Stomach smooth muscle (tissue), 2 donors: ENCODE measurements around the gene DNPEP.
A peak's percentile ranks its signal among the peaks of the same experiment; 100 is the strongest.

Experiments
- H3K27ac ChIP-seq: one replicate; pipeline ENCODE4 v1.7.0; 2013; ENCODE audit warnings: mild to moderate bottlenecking, low read length, inconsistent platforms
- H3K27me3 ChIP-seq, 2 donors: one replicate each; pipeline ENCODE4 v1.7.0; 2013; ENCODE audit warnings: low read length in 2 of 2; ENCODE audit not compliant: insufficient read depth in 2 of 2, control insufficient read depth in 1 of 2
- H3K36me3 ChIP-seq, 2 donors: one replicate each; pipeline ENCODE4 v1.7.0; 2013; ENCODE audit warnings: low read length in 2 of 2; ENCODE audit not compliant: control insufficient read depth in 2 of 2, insufficient read depth in 2 of 2
- H3K4me1 ChIP-seq: one replicate; pipeline ENCODE4 v1.7.0; 2013; ENCODE audit warnings: low read length; ENCODE audit not compliant: control insufficient read depth, insufficient read depth
- H3K4me3 ChIP-seq, 2 donors: one replicate each; pipeline ENCODE4 v1.7.0; 2013; ENCODE audit warnings: low read length in 2 of 2
- H3K9ac ChIP-seq, 2 donors: one replicate each; pipeline ENCODE4 v1.7.0; 2013; ENCODE audit warnings: low read length in 2 of 2, mild to moderate bottlenecking in 1 of 2
- H3K9me3 ChIP-seq, 2 donors: one replicate each; pipeline ENCODE4 v1.7.0; 2013; ENCODE audit warnings: low read length in 2 of 2; ENCODE audit not compliant: control insufficient read depth in 2 of 2
- donor health status: healthy.
- donor health status: Pancreatic carcinoma.

DNPEP gene

DNA sequence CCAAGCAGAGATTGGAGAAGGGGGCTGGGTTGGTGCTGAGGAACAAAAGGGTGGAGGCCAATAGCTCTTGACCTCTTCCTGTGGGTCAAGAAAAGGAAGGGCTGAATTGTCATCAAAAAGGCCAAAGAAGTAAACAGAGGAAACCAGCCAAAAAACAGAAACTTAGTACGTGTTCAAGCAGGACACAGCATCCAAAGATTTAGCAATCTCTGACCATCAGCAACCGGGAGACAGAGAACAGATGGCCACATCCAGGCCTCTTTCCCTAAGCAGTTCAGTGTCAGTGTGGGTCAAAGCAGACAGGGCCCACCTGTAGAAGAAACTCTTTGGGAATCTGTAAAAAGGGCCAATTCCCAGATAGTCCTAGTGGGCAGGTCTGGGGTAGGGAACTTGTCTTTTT, 2.9 kb downstream of the DNPEP start:
- Histone ChIP-seq H3K9ac (no peak overlapping the region), H3K27ac (no peak overlapping the region), H3K27me3 (no peaks in the 10 kb centered on the region), H3K36me3 (peaks cover 34 to 54% of the 10 kb centered on the region in 2 donors), H3K9me3 (no peaks in the 10 kb centered on the region), H3K4me1 (peaks cover 35% of the 10 kb centered on the region), H3K4me3 (no peak overlapping the region)

GRCh38 chr2:219384083-219384713, 3.5 kb downstream of the DNPEP start:
- no peak overlapping the region for H3K4me3 ChIP-seq
- H3K36me3 ChIP-seq: peaks cover 34 to 54% of the 10 kb centered on the region in 2 donors
- H3K27me3 ChIP-seq: no peaks in the 10 kb centered on the region
- H3K9ac ChIP-seq: no peak overlapping the region
- H3K4me1 ChIP-seq: peaks cover 35% of the 10 kb centered on the region
- no peak overlapping the region for H3K27ac ChIP-seq
- no peaks in the 10 kb centered on the region for H3K9me3 ChIP-seq

- Histone ChIP-seq H3K36me3 (peaks cover 34 to 62% of the 10 kb centered on the region in 2 donors), H3K9ac (no peak overlapping the region), H3K27ac (no peak overlapping the region), H3K4me3 (no peak overlapping the region), H3K27me3 (no peaks in the 10 kb centered on the region), H3K9me3 (no peaks in the 10 kb centered on the region), H3K4me1 (peaks cover 19% of the 10 kb centered on the region)
These were observed 6.3 kb downstream of the DNPEP start for GRCh38 chr2:219381448-219381847.

DNA sequence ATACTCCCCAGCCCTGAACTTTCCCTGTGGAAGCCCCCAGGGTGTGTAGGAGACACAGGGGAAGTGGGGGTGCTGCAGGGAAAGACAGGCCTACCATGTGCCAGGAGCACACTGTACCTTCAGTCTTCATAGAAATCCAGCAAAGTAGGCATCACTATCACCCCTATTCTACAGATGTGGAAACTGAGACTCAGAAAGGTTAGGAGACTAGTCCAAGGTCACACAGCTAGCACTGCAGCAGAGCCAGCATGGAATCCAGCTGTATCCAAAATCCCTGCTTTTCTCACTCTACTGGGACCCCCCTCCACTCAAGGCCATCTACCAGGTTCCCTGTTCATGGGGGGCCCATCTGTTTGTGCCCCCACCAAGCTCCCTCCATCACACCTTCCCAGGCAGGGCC, 6.8 kb downstream of the DNPEP start:
- no peaks in the 10 kb centered on the region for H3K9me3 ChIP-seq
- H3K9ac ChIP-seq: no peak overlapping the region
- no peak overlapping the region for H3K27ac ChIP-seq
- H3K36me3 ChIP-seq: peaks cover 32 to 58% of the 10 kb centered on the region in 2 donors
- H3K27me3 ChIP-seq: no peaks in the 10 kb centered on the region
- H3K4me3 ChIP-seq: no peak overlapping the region
- H3K4me1 ChIP-seq: peaks cover 14% of the 10 kb centered on the region

GRCh38 chr2:219378163-219378851, 9.4 kb downstream of the DNPEP start:
- no peaks in the 10 kb centered on the region for H3K9me3 ChIP-seq
- H3K27me3 ChIP-seq: no peaks in the 10 kb centered on the region
- H3K4me3 ChIP-seq: no peak overlapping the region
- H3K27ac ChIP-seq: no peak overlapping the region
- H3K36me3 ChIP-seq: peaks cover 28 to 55% of the 10 kb centered on the region in 2 donors
- H3K4me1 ChIP-seq: no peaks in the 10 kb centered on the region
- H3K9ac ChIP-seq: no peak overlapping the region

- Histone ChIP-seq H3K27ac (no peak overlapping the region), H3K36me3 (peaks cover 8 to 10% of the 10 kb centered on the region in 2 donors), H3K9me3 (no peaks in the 10 kb centered on the region), H3K4me1 (peaks cover 10% of the 10 kb centered on the region), H3K27me3 (no peaks in the 10 kb centered on the region), H3K4me3 (no peak overlapping the region), H3K9ac (no peak overlapping the region)
These were observed 18.3 kb downstream of the DNPEP start for GRCh38 chr2:219369447-219369861.

DNA sequence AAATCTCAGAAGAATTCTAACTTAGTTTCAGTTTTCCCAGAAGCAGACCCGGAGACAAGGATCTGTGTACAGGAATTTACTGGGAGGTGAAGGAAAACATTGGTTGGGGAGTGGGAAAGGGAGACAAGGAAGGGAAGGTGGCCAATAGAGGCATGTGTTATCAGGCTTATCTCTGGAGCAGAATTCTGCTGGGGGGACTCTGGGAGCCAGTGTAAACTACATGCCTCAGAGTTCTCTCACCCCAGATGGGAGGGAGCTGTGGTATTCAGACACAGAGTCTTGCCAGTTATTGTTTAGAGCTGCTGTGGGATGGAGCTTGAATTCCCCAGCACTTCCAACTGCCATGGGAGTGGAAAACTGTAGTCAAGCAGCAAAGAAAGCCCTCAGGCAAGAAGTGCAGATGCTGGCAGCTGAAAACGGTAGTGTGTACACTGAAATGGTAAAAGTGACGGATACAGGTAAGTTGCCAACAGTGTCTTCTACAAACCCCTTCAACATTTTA, 19.0 kb downstream of the DNPEP start:
- Histone ChIP-seq H3K4me1 (peaks cover 10% of the 10 kb centered on the region), H3K4me3 (peak overlapping the region in 1 of 2 donors; percentile 29), H3K36me3 (peaks cover 2 to 3% of the 10 kb centered on the region in 2 donors), H3K9me3 (no peaks in the 10 kb centered on the region), H3K27me3 (no peaks in the 10 kb centered on the region), H3K27ac (no peak overlapping the region), H3K9ac (peak overlapping the region; percentile 5 to 21)

DNA sequence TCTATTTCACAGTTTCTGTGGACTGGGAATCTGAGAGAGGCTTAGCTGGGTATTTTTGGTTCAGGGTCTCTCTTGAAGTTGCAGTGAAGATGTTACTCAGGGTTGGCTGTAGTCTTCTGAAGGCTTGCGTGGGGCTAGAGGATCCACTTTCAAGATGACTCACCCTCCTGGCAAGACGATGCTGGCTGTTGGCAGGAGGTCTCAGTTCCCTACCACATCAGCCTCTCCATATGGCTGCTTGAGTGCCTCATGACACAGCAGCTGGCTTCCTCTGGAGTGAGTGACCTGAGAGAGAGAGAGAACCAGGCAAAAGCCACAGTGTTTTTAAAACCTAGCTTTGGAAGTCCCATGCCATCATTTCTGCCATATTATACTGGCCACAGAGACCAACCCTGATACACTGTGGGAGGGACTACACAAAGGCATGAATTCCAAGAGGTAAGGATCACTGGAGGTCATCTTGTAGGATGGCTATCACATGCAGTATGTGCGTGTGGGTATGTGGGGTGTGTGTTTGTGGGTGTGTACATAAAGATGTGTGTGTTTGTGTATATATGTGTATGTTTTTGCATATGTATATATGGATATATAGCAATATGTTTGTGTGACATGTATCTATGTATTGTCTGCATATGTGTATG, 25.1 kb downstream of the DNPEP start:
- Histone ChIP-seq H3K36me3 (peaks cover 0 to 2% of the 10 kb centered on the region in 2 donors), H3K4me3 (no peak overlapping the region), H3K27ac (no peak overlapping the region), H3K27me3 (peaks cover 11 to 20% of the 10 kb centered on the region in 2 donors), H3K9me3 (no peaks in the 10 kb centered on the region), H3K9ac (no peak overlapping the region), H3K4me1 (peaks cover 8% of the 10 kb centered on the region)

DNA sequence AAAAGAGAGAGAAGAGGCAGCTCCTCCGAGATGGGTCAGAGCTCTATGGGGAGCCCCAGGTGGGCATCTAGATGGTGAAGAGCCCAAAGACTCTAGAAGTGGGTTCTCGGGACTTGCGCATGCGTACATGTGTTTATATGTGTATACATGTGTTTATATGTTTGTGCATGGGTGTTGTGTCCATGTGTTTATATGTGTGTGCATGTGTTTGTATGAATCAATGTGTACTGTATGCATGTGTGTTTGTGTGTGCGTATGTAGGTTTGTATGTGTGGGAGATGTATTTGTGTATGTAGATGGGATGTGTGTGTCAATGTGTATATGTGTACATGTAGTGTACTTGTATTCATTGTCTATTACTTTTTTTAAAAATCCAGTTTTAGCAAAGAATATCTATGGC, 25.6 kb downstream of the DNPEP start:
- no peaks in the 10 kb centered on the region for H3K9me3 ChIP-seq
- peaks cover 0 to 2% of the 10 kb centered on the region in 2 donors for H3K36me3 ChIP-seq
- no peak overlapping the region for H3K9ac ChIP-seq
- H3K4me3 ChIP-seq: no peak overlapping the region
- no peak overlapping the region for H3K27ac ChIP-seq
- H3K27me3 ChIP-seq: peaks cover 11 to 20% of the 10 kb centered on the region in 2 donors
- peaks cover 8% of the 10 kb centered on the region for H3K4me1 ChIP-seq

DNA sequence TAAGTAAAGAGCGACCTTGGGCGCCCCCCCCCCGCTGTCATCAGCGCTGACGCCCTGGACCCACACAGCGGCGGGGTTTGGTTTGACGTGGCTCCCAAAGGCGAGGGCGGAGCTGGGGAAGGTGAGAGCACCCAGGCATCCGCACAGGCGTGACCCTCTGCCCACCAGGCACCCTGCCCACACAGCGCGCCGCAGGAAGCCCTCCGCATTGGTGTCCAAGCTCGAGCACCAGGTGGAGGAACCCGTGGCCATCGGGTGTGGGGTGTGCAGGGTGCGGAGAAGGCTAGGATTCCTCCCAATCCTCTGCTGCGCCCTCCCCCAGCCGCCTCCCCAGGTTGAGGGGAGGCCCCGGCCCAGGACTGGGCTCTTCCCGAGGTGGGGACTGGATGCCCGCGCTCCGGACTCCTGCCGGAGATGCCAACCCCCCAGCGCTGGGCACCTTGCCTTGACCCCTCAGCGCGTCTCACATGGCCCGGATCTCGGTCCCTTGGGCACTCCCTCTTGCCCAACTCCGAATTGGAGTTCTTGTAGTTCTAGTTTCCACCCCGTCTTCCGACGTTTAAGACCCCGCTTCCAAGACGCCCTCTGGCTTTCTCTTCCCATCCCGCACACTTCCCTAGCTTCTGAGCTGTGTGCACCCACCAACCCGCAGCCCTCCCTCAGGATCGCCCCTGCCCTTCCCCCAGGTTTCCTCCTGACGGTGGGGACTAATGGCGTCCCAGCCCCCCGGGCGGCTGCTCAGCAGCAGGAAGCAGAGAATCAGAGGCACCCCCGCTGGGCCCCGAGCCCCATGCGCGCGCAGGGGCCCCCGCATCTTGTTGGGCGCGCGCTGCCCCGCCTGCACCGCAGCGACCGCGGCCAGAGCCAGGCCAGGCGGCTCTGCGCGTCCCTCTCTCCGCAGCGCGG, 29.3 kb downstream of the DNPEP start:
- no peaks in the 10 kb centered on the region for H3K9me3 ChIP-seq
- peak overlapping the region; percentile 11 to 29 for H3K4me3 ChIP-seq
- H3K27me3 ChIP-seq: peaks cover 28 to 33% of the 10 kb centered on the region in 2 donors
- H3K4me1 ChIP-seq: peaks cover 8% of the 10 kb centered on the region
- H3K36me3 ChIP-seq: no peaks in the 10 kb centered on the region
- no peak overlapping the region for H3K9ac ChIP-seq
- H3K27ac ChIP-seq: no peak overlapping the region
